Hepatocyte (in vitro differentiated cells): ENCODE measurements around the gene LIMS2. TPM values are rescaled to one million over a fixed set of nuclear protein-coding genes. Genes with fewer than 3 reads are reported as not detected.

Experiments
- DNase-seq: peaks from one replicate; pipeline ENCODE4 v3.0.0-alpha.2; 2016; ENCODE audit warnings: low spot score
- H2AFZ ChIP-seq: fragments of 200-600 bp; sonication (generic); 2 replicates; pipeline ENCODE4 v1.6.0; 2016; ENCODE audit warnings: antibody characterized with exemption, mild to moderate bottlenecking
- H3K27ac ChIP-seq: fragments of 200-600 bp; sonication (generic); 2 replicates; pipeline ENCODE4 v1.5.1; 2016; ENCODE audit warnings: mild to moderate bottlenecking
- H3K27me3 ChIP-seq: fragments of 200-600 bp; sonication (generic); 2 replicates; pipeline ENCODE4 v1.6.1; 2016
- H3K36me3 ChIP-seq: fragments of 200-600 bp; sonication (generic); replicated peaks from 2 replicates; pipeline ENCODE4 v1.5.1; 2016; ENCODE audit warnings: low read depth; ENCODE audit not compliant: insufficient read depth
- H3K4me1 ChIP-seq: fragments of 200-600 bp; sonication (generic); 2 replicates; pipeline ENCODE4 v1.5.1; 2016; ENCODE audit warnings: mild to moderate bottlenecking, moderate library complexity; ENCODE audit not compliant: insufficient read depth
- H3K4me2 ChIP-seq: fragments of 200-600 bp; sonication (generic); 2 replicates; pipeline ENCODE4 v1.6.0; 2016
- H3K4me3 ChIP-seq: fragments of 200-600 bp; sonication (generic); 2 replicates; pipeline ENCODE4 v1.5.1; 2016; ENCODE audit warnings: mild to moderate bottlenecking
- H3K79me2 ChIP-seq: fragments of 200-600 bp; sonication (generic); 2 replicates; pipeline ENCODE4 v1.6.0; 2017; ENCODE audit warnings: mild to moderate bottlenecking
- H3K9me2 ChIP-seq: fragments of 200-600 bp; sonication (generic); replicated peaks from 2 replicates; pipeline ENCODE4 v1.6.0; 2017; ENCODE audit warnings: mild to moderate bottlenecking; ENCODE audit not compliant: insufficient read depth
- H3K9me3 ChIP-seq: fragments of 200-600 bp; sonication (generic); 2 replicates; pipeline ENCODE4 v1.5.1; 2016; ENCODE audit warnings: low read depth, mild to moderate bottlenecking
- H4K20me1 ChIP-seq: fragments of 200-600 bp; sonication (generic); 2 replicates; pipeline ENCODE4 v1.6.0; 2016; ENCODE audit warnings: mild to moderate bottlenecking; ENCODE audit not compliant: insufficient read depth, poor library complexity, severe bottlenecking
- CTCF ChIP-seq: fragments of 200-600 bp; sonication (generic); IDR thresholded peaks from 2 replicates; pipeline ENCODE4 v1.5.1; 2016; ENCODE audit warnings: antibody characterized with exemption, mild to moderate bottlenecking; ENCODE audit not compliant: poor library complexity
- EZH2 ChIP-seq: fragments of 200-600 bp; sonication (generic); IDR thresholded peaks from 2 replicates; pipeline ENCODE4 v1.6.1; 2016; ENCODE audit warnings: antibody characterized with exemption, mild to moderate bottlenecking, borderline replicate concordance
- EZH2phosphoT487 ChIP-seq: fragments of 200-600 bp; sonication (generic); IDR thresholded peaks from one replicate; pipeline ENCODE4 v1.6.1; 2018; ENCODE audit warnings: antibody characterized with exemption, mild to moderate bottlenecking, low read depth, moderate library complexity; ENCODE audit not compliant: unreplicated experiment, severe bottlenecking
- WGBS: methylation state at CpG from one replicate; pipeline ENCODE4 v1.1.6; 2016; ENCODE audit warnings: low lambda C conversion rate; ENCODE audit errors: missing lambda C conversion rate; 5-methylcytosine and 5-hydroxymethylcytosine counted together
- polyA plus RNA-seq: library from polyadenylated mRNA; unstranded; fragments of >200 nt; fragmentation: Nextera tagmentation; extraction: Ambion mirVana; gene quantifications from 2 replicates; pipeline ENCODE4 v1.2.1, GENCODE V29; 2016
- total RNA-seq: library from RNA; depleted of rRNA; stranded (reverse); fragments of >200 nt; gene quantifications from 2 replicates; pipeline ENCODE4 v1.2.3, GENCODE V29; 2014

The LIMS2 gene
- total RNA-seq (3.9 and 4.0 TPM in 2 replicates), polyA plus RNA-seq (8.3 and 14.9 TPM in 2 replicates)

DNA sequence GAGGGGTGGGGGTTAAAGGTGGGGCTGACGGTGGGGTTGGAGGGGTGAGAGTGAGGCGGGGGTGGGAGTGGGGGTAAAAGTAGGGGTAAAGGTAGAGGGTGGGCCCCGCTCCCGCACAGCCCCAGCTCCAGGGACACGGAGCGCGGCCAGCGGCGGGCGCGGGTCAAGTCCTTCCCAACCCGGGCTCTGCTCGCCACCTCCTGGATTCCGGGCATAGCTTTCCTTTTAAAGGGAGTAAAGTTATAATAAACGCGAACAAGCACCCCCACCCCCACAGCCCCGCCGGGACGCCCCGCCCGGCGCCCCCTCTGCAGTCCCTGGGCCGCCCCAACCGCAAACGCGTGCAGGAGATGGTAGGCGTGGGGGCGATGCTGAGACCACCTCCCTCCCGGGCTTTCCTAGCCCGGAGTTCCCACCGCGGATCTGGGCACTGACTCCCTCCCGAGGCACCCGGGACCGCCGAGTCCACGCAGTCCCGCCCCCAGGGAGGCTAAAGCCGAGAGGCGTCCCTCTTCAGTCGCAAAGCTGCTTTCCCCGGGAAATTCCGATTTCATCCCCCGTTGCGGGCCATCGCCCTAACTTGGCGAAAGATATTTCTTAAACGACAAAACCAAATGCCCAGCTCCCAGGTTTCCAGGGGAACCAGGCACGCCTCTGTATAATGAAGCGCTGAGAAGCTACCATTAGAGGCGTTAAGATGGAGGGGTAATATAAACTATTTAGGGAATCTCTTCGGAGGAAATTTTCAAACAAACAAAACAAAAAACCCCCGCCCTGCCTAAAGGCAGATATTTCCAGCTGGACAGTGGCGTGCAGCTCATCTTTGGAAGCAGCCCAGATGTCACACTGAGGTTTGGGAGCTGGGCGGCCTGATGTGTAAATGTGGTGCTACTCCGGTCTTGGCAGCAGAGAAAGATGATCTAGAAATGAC, at the start of gene LIMS2:
LIMS2 (minus strand) TSS at position 200 of the 931 bp plus-strand sequence. CDS start 506 bp downstream, outside the sequence.
- H4K20me1 ChIP-seq: no peaks in the 10 kb centered on the region
- TF ChIP-seq EZH2phosphoT487 (no peak), EZH2 (no peak), CTCF (peak; percentile 26)
- no peak within 1 kb of the TSS for H3K27ac ChIP-seq
- H3K27me3 ChIP-seq: peaks cover 38% of the 10 kb centered on the region
- peak within 1 kb of the TSS; percentile 100 for H3K4me2 ChIP-seq
- no peaks in the 10 kb centered on the region for H3K9me3 ChIP-seq
- H3K36me3 ChIP-seq: no peaks in the 10 kb centered on the region
- no peaks in the 10 kb centered on the region for H3K9me2 ChIP-seq
- H3K79me2 ChIP-seq: no peaks in the 10 kb centered on the region
- H2AFZ ChIP-seq: peak within 1 kb of the TSS; percentile 78
- peak; percentile 42 for DNase-seq
- no peaks in the 10 kb centered on the region for H3K4me1 ChIP-seq
- H3K4me3 ChIP-seq: peak within 1 kb of the TSS; percentile 64
- WGBS: 7% methylated on average over 35 of the region's 56 CpGs

DNA sequence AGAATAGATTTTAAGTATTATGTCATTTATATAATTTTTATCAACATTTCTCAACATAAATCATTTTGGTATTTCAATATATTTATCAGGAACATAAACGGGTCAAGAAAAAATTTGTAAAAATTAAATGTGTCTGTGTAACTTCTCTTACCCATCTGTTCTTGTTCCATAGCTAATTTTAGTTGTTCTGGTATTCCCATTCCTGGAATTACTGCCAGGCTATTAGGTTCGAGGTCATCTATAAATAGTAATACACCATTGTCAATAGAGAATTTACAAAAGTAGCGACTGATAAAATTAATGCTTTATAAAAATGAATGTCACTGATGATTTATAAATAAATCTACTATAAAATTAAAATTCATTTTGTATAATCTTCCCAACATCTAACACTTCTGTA, 47.5 kb upstream of the LIMS2 start:
- H3K4me3 ChIP-seq: no peak overlapping the region
- H3K9me2 ChIP-seq: no peaks in the 10 kb centered on the region
- no peak overlapping the region for H3K27ac ChIP-seq
- H3K79me2 ChIP-seq: no peaks in the 10 kb centered on the region
- no peak for DNase-seq
- H3K36me3 ChIP-seq: no peaks in the 10 kb centered on the region
- no peak overlapping the region for H3K4me2 ChIP-seq
- 97% methylated on average over 3 of the region's 3 CpGs for WGBS
- no peaks in the 10 kb centered on the region for H3K9me3 ChIP-seq
- no peaks in the 10 kb centered on the region for H3K4me1 ChIP-seq
- no peaks in the 10 kb centered on the region for H3K27me3 ChIP-seq
- TF ChIP-seq EZH2phosphoT487: no peak
- no peak for TF ChIP-seq CTCF
- TF ChIP-seq EZH2: no peak
- no peaks in the 10 kb centered on the region for H4K20me1 ChIP-seq
- no peak overlapping the region for H2AFZ ChIP-seq

- H3K4me3 ChIP-seq: no peak overlapping the region
- 96% methylated on average over 2 of the region's 2 CpGs for WGBS
- H3K4me1 ChIP-seq: no peaks in the 10 kb centered on the region
- no peaks in the 10 kb centered on the region for H3K79me2 ChIP-seq
- H3K36me3 ChIP-seq: no peaks in the 10 kb centered on the region
- H3K9me3 ChIP-seq: no peaks in the 10 kb centered on the region
- H4K20me1 ChIP-seq: no peaks in the 10 kb centered on the region
- no peak for TF ChIP-seq EZH2
- TF ChIP-seq CTCF: no peak
- TF ChIP-seq EZH2phosphoT487: no peak
- no peak for DNase-seq
- no peak overlapping the region for H3K27ac ChIP-seq
- H3K4me2 ChIP-seq: no peak overlapping the region
- H3K9me2 ChIP-seq: no peaks in the 10 kb centered on the region
- H2AFZ ChIP-seq: no peak overlapping the region
- H3K27me3 ChIP-seq: no peaks in the 10 kb centered on the region
These were observed 46.6 kb upstream of the LIMS2 start for GRCh38 chr2:127721978-127722355.
